Stimulated activated CD8-positive, alpha-beta memory T cell treated with anti-CD3 and anti-CD28 coated beads, Interleukin-4, amount 100 ng/mL, for 48 hours (primary cell): ENCODE measurements around the gene CLCNKB.

ENCODE experiments used
- DNase-seq: peaks from one replicate; pipeline ENCODE4 v3.0.0-alpha.2; 2020

CLCNKB gene

GRCh38 chr1:16077406-16078245 is 34.0 kb downstream of the CLCNKB start:
- DNase-seq, result no peak

- peak; percentile 83 for DNase-seq
Observed at GRCh38 chr1:16078925-16079656, 35.5 kb downstream of the CLCNKB start.

- no peak for DNase-seq
Observed at GRCh38 chr1:16080422-16081150, 37.0 kb downstream of the CLCNKB start.

- no peak for DNase-seq
Observed at GRCh38 chr1:16081636-16082035, 38.1 kb downstream of the CLCNKB start.

- DNase-seq, result peak; percentile 85
Observed at GRCh38 chr1:16082283-16083038, 38.9 kb downstream of the CLCNKB start.

GRCh38 chr1:16083486-16083885 is 39.9 kb downstream of the CLCNKB start:
- no peak for DNase-seq

GRCh38 chr1:16085522-16085921 is 41.9 kb downstream of the CLCNKB start:
- no peak for DNase-seq

- DNase-seq, result no peak
Observed at GRCh38 chr1:16087733-16088132, 44.2 kb downstream of the CLCNKB start.

- DNase-seq, result no peak
Observed at GRCh38 chr1:16088351-16088911, 44.8 kb downstream of the CLCNKB start.

- no peak for DNase-seq
Observed at GRCh38 chr1:16088996-16089395, 45.4 kb downstream of the CLCNKB start.

- no peak for DNase-seq
Observed at GRCh38 chr1:16090076-16090826, 46.7 kb downstream of the CLCNKB start.

GRCh38 chr1:16091296-16091695 is 47.7 kb downstream of the CLCNKB start:
- DNase-seq, result no peak

GRCh38 chr1:16092097-16092922 is 48.7 kb downstream of the CLCNKB start:
- no peak for DNase-seq

- no peak for DNase-seq
Observed at GRCh38 chr1:16092923-16093511, 49.4 kb downstream of the CLCNKB start.

GRCh38 chr1:16093611-16094010 is 50.0 kb downstream of the CLCNKB start:
- DNase-seq, result no peak

GRCh38 chr1:16094453-16095158 is 51.0 kb downstream of the CLCNKB start:
- DNase-seq, result no peak

GRCh38 chr1:16095447-16095846 is 51.9 kb downstream of the CLCNKB start:
- DNase-seq, result no peak

- DNase-seq, result no peak
Observed at GRCh38 chr1:16099412-16099811, 55.8 kb downstream of the CLCNKB start.

- no peak for DNase-seq
Observed at GRCh38 chr1:16101623-16102022, 58.0 kb downstream of the CLCNKB start.
